Hepatocyte (in vitro differentiated cells): Measurements from ENCODE around the gene FAM13C. TPM values are rescaled to one million over a fixed set of nuclear protein-coding genes. Genes with fewer than 3 reads are reported as not detected.

Source experiments
- DNase-seq: peaks from one replicate; pipeline ENCODE4 v3.0.0-alpha.2; 2016; ENCODE audit warnings: low spot score
- H2AFZ ChIP-seq: fragments of 200-600 bp; sonication (generic); 2 replicates; pipeline ENCODE4 v1.6.0; 2016; ENCODE audit warnings: antibody characterized with exemption, mild to moderate bottlenecking
- H3K27ac ChIP-seq: fragments of 200-600 bp; sonication (generic); 2 replicates; pipeline ENCODE4 v1.5.1; 2016; ENCODE audit warnings: mild to moderate bottlenecking
- H3K27me3 ChIP-seq: fragments of 200-600 bp; sonication (generic); 2 replicates; pipeline ENCODE4 v1.6.1; 2016
- H3K36me3 ChIP-seq: fragments of 200-600 bp; sonication (generic); replicated peaks from 2 replicates; pipeline ENCODE4 v1.5.1; 2016; ENCODE audit warnings: low read depth; ENCODE audit not compliant: insufficient read depth
- H3K4me1 ChIP-seq: fragments of 200-600 bp; sonication (generic); 2 replicates; pipeline ENCODE4 v1.5.1; 2016; ENCODE audit warnings: mild to moderate bottlenecking, moderate library complexity; ENCODE audit not compliant: insufficient read depth
- H3K4me2 ChIP-seq: fragments of 200-600 bp; sonication (generic); 2 replicates; pipeline ENCODE4 v1.6.0; 2016
- H3K4me3 ChIP-seq: fragments of 200-600 bp; sonication (generic); 2 replicates; pipeline ENCODE4 v1.5.1; 2016; ENCODE audit warnings: mild to moderate bottlenecking
- H3K79me2 ChIP-seq: fragments of 200-600 bp; sonication (generic); 2 replicates; pipeline ENCODE4 v1.6.0; 2017; ENCODE audit warnings: mild to moderate bottlenecking
- H3K9me2 ChIP-seq: fragments of 200-600 bp; sonication (generic); replicated peaks from 2 replicates; pipeline ENCODE4 v1.6.0; 2017; ENCODE audit warnings: mild to moderate bottlenecking; ENCODE audit not compliant: insufficient read depth
- H3K9me3 ChIP-seq: fragments of 200-600 bp; sonication (generic); 2 replicates; pipeline ENCODE4 v1.5.1; 2016; ENCODE audit warnings: low read depth, mild to moderate bottlenecking
- H4K20me1 ChIP-seq: fragments of 200-600 bp; sonication (generic); 2 replicates; pipeline ENCODE4 v1.6.0; 2016; ENCODE audit warnings: mild to moderate bottlenecking; ENCODE audit not compliant: insufficient read depth, poor library complexity, severe bottlenecking
- EZH2 ChIP-seq: fragments of 200-600 bp; sonication (generic); IDR thresholded peaks from 2 replicates; pipeline ENCODE4 v1.6.1; 2016; ENCODE audit warnings: antibody characterized with exemption, mild to moderate bottlenecking, borderline replicate concordance
- EZH2phosphoT487 ChIP-seq: fragments of 200-600 bp; sonication (generic); IDR thresholded peaks from one replicate; pipeline ENCODE4 v1.6.1; 2018; ENCODE audit warnings: antibody characterized with exemption, mild to moderate bottlenecking, low read depth, moderate library complexity; ENCODE audit not compliant: unreplicated experiment, severe bottlenecking
- WGBS: methylation state at CpG from one replicate; pipeline ENCODE4 v1.1.6; 2016; ENCODE audit warnings: low lambda C conversion rate; ENCODE audit errors: missing lambda C conversion rate; 5-methylcytosine and 5-hydroxymethylcytosine counted together
- polyA plus RNA-seq: library from polyadenylated mRNA; unstranded; fragments of >200 nt; fragmentation: Nextera tagmentation; extraction: Ambion mirVana; gene quantifications from 2 replicates; pipeline ENCODE4 v1.2.1, GENCODE V29; 2016
- total RNA-seq: library from RNA; depleted of rRNA; stranded (reverse); fragments of >200 nt; gene quantifications from 2 replicates; pipeline ENCODE4 v1.2.3, GENCODE V29; 2014
- TF ChIP-seq, protein P1 (sequence below): fragments of 200-600 bp; sonication (generic); IDR thresholded peaks from 2 replicates; pipeline ENCODE4 v1.5.1; 2016; ENCODE audit warnings: antibody characterized with exemption, mild to moderate bottlenecking; ENCODE audit not compliant: poor library complexity

FAM13C gene
- total and polyA plus RNA-seq, 2 experiments from 2014 or later = 2.2 to 3.1 TPM

DNA sequence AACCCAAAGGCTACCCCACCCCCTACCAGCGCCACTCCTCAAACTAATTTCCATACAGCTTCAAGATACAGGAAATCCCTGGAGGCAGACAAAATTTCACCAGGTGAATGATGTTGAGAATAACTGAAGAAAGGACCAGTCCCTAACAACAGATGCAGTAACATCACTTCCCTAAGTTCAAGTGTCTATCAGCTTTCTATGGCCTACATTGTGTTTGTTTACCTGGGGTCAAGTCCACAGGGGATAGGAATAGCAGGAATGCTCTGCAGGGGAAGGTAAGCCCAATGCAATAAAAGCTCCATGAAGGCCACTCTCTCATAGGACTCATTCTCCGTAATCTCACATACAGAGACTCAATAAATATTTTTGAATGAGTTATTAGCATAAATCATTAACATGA is 26.9 kb downstream of the FAM13C start:
- Histone ChIP-seq H3K27ac (no peak overlapping the region), H4K20me1 (no peaks in the 10 kb centered on the region), H3K4me3 (no peak overlapping the region), H2AFZ (no peak overlapping the region), H3K4me2 (no peak overlapping the region), H3K36me3 (no peaks in the 10 kb centered on the region), H3K79me2 (no peaks in the 10 kb centered on the region), H3K9me2 (no peaks in the 10 kb centered on the region), H3K27me3 (no peaks in the 10 kb centered on the region), H3K9me3 (no peaks in the 10 kb centered on the region), H3K4me1 (peaks cover 8% of the 10 kb centered on the region)
- TF ChIP-seq EZH2phosphoT487 (no peak), EZH2 (no peak)
- TF ChIP-seq, protein P1, sequence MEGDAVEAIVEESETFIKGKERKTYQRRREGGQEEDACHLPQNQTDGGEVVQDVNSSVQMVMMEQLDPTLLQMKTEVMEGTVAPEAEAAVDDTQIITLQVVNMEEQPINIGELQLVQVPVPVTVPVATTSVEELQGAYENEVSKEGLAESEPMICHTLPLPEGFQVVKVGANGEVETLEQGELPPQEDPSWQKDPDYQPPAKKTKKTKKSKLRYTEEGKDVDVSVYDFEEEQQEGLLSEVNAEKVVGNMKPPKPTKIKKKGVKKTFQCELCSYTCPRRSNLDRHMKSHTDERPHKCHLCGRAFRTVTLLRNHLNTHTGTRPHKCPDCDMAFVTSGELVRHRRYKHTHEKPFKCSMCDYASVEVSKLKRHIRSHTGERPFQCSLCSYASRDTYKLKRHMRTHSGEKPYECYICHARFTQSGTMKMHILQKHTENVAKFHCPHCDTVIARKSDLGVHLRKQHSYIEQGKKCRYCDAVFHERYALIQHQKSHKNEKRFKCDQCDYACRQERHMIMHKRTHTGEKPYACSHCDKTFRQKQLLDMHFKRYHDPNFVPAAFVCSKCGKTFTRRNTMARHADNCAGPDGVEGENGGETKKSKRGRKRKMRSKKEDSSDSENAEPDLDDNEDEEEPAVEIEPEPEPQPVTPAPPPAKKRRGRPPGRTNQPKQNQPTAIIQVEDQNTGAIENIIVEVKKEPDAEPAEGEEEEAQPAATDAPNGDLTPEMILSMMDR = no peak
- no peak for DNase-seq
- WGBS = 92% methylated on average over 2 of the region's 2 CpGs

DNA sequence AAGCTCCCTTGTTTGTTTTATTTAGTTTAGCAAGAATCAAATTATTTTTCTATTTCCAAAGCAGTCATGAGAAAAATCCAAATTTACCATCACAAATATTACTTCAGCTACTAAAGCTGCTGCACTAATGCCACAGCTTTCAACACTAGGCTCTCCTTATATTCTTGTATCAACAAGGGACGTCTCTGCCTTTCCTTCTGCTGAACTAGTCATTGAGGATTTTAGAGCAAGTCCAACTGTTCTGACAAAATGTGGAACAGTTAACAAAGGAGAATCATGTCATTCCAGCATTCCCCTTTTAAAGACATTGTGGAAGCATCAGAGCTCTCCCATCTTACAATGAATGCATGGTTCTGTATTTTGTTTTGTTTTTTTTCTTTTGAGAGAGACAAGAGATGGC is 28.6 kb downstream of the FAM13C start:
- H3K27me3 ChIP-seq = no peaks in the 10 kb centered on the region
- DNase-seq = no peak
- peaks cover 8% of the 10 kb centered on the region for H3K4me1 ChIP-seq
- H3K79me2 ChIP-seq = no peaks in the 10 kb centered on the region
- no peak overlapping the region for H2AFZ ChIP-seq
- H4K20me1 ChIP-seq = no peaks in the 10 kb centered on the region
- H3K36me3 ChIP-seq = no peaks in the 10 kb centered on the region
- H3K4me3 ChIP-seq = no peak overlapping the region
- H3K9me2 ChIP-seq = no peaks in the 10 kb centered on the region
- TF ChIP-seq, protein P1 = no peak
- TF ChIP-seq EZH2 = no peak
- TF ChIP-seq EZH2phosphoT487 = no peak
- WGBS = 58% methylated on average over 1 of the region's 1 CpG
- H3K27ac ChIP-seq = no peak overlapping the region
- H3K9me3 ChIP-seq = no peaks in the 10 kb centered on the region
- H3K4me2 ChIP-seq = no peak overlapping the region

GRCh38 chr10:59332581-59332980 is 29.8 kb downstream of the FAM13C start:
- DNase-seq = no peak
- no peak overlapping the region for H3K4me3 ChIP-seq
- no peaks in the 10 kb centered on the region for H4K20me1 ChIP-seq
- TF ChIP-seq, protein P1 = no peak
- no peak for TF ChIP-seq EZH2phosphoT487
- no peak for TF ChIP-seq EZH2
- H3K9me2 ChIP-seq = no peaks in the 10 kb centered on the region
- no peaks in the 10 kb centered on the region for H3K79me2 ChIP-seq
- no peaks in the 10 kb centered on the region for H3K36me3 ChIP-seq
- H3K4me1 ChIP-seq = peaks cover 6% of the 10 kb centered on the region
- H3K27me3 ChIP-seq = no peaks in the 10 kb centered on the region
- H3K4me2 ChIP-seq = no peak overlapping the region
- no peak overlapping the region for H3K27ac ChIP-seq
- H2AFZ ChIP-seq = no peak overlapping the region
- no peaks in the 10 kb centered on the region for H3K9me3 ChIP-seq

GRCh38 chr10:59331661-59332060 is 30.7 kb downstream of the FAM13C start:
- no peaks in the 10 kb centered on the region for H3K9me2 ChIP-seq
- no peaks in the 10 kb centered on the region for H3K27me3 ChIP-seq
- H3K79me2 ChIP-seq = no peaks in the 10 kb centered on the region
- no peaks in the 10 kb centered on the region for H4K20me1 ChIP-seq
- TF ChIP-seq, protein P1 = no peak
- no peak for TF ChIP-seq EZH2phosphoT487
- no peak for TF ChIP-seq EZH2
- H2AFZ ChIP-seq = no peak overlapping the region
- no peak overlapping the region for H3K4me2 ChIP-seq
- no peaks in the 10 kb centered on the region for H3K36me3 ChIP-seq
- H3K4me1 ChIP-seq = no peaks in the 10 kb centered on the region
- no peak overlapping the region for H3K27ac ChIP-seq
- no peak overlapping the region for H3K4me3 ChIP-seq
- no peaks in the 10 kb centered on the region for H3K9me3 ChIP-seq
- DNase-seq = no peak
